PC-3 (cell line): ENCODE measurements around the gene TNNI3. TPM values are rescaled to one million over a fixed set of nuclear protein-coding genes. Genes with fewer than 3 reads are reported as not detected.

Experiments used
- ATAC-seq: fragments of 200-7000 bp; cut with Tn5 transposase; 2 replicates; pipeline ENCODE4 v1.9.1; 2020; ENCODE audit warnings: mild to moderate bottlenecking, moderate library complexity
- BruUV-seq: library from RNA; stranded (reverse); fragments of 400-500 nt; replicated peaks from 2 replicates; lab custom pipeline; 2021; lab: Mats Ljungman, UMichigan
- CTCF ChIA-PET: fragments of 300-600 bp; sonication (Branson Sonifier 250); formaldehyde crosslinking; loops from one replicate; lab custom pipeline; 2022; ENCODE audit warnings: antibody characterized with exemption; lab: Charles Lee
- POLR2A ChIA-PET: fragments of 300-600 bp; sonication (Branson Sonifier 250); formaldehyde crosslinking; loops from one replicate; lab custom pipeline; 2022; ENCODE audit warnings: antibody characterized with exemption; ENCODE audit not compliant: unreplicated experiment; lab: Charles Lee
- DNase-seq: peaks from one replicate; pipeline ENCODE4 v3.0.0-alpha.2; 2015
- H2AFZ ChIP-seq: fragments of 300-600 bp; sonication (generic); 2 replicates; pipeline ENCODE4 v1.6.0; 2016; ENCODE audit warnings: antibody characterized with exemption, low read length
- H3F3A ChIP-seq: fragments of 300-600 bp; sonication (generic); one replicate; pipeline ENCODE4 v1.6.0; 2017; ENCODE audit warnings: antibody characterized with exemption, low read length, control low read depth, mild to moderate bottlenecking; ENCODE audit not compliant: unreplicated experiment
- H3K27ac ChIP-seq: fragments of 300-600 bp; sonication (generic); 2 replicates; pipeline ENCODE4 v1.5.1; 2016; ENCODE audit warnings: mild to moderate bottlenecking, low read length
- H3K27me3 ChIP-seq: fragments of 300-600 bp; sonication (generic); 2 replicates; pipeline ENCODE4 v1.6.1; 2016; ENCODE audit warnings: low read length, mixed read lengths
- H3K36me3 ChIP-seq: fragments of 300-600 bp; sonication (generic); 2 replicates; pipeline ENCODE4 v1.6.1; 2016; ENCODE audit warnings: low read depth, mixed run types, low read length, mixed read lengths
- H3K4me1 ChIP-seq: fragments of 300-600 bp; sonication (generic); 2 replicates; pipeline ENCODE4 v1.5.1; 2016; ENCODE audit warnings: low read length; ENCODE audit not compliant: insufficient read depth
- H3K4me2 ChIP-seq: fragments of 300-600 bp; sonication (generic); 2 replicates; pipeline ENCODE4 v1.6.0; 2016; ENCODE audit warnings: low read length
- H3K4me3 ChIP-seq: fragments of 300-600 bp; sonication (generic); 2 replicates; pipeline ENCODE4 v1.5.1; 2016; ENCODE audit warnings: mild to moderate bottlenecking, low read length, mixed read lengths
- H3K79me2 ChIP-seq: fragments of 300-600 bp; sonication (generic); 2 replicates; pipeline ENCODE4 v1.6.1; 2017; ENCODE audit warnings: low read length, mixed read lengths
- H3K9ac ChIP-seq: fragments of 300-600 bp; sonication (generic); 2 replicates; pipeline ENCODE4 v1.6.0; 2016; ENCODE audit warnings: mild to moderate bottlenecking, low read length
- H3K9me2 ChIP-seq: fragments of 300-600 bp; sonication (generic); replicated peaks from 2 replicates; pipeline ENCODE4 v1.6.1; 2016; ENCODE audit warnings: mixed run types, low read length, mixed read lengths
- H3K9me3 ChIP-seq: fragments of 300-600 bp; sonication (generic); 2 replicates; pipeline ENCODE4 v1.6.1; 2016; ENCODE audit warnings: low read length, mixed read lengths
- H4K20me1 ChIP-seq: fragments of 300-600 bp; sonication (generic); 2 replicates; pipeline ENCODE4 v1.6.1; 2016; ENCODE audit warnings: low read length, mixed read lengths
- CTCF ChIP-seq: fragments of 300-600 bp; sonication (generic); conservative IDR thresholded peaks from 2 replicates; pipeline ENCODE4 v1.5.1; 2017; ENCODE audit warnings: antibody characterized with exemption, low read depth, mild to moderate bottlenecking, low read length
- EZH2 ChIP-seq: fragments of 300-600 bp; sonication (generic); IDR thresholded peaks from one replicate; pipeline ENCODE4 v1.6.1; 2017; ENCODE audit warnings: antibody characterized with exemption, mild to moderate bottlenecking, low read length; ENCODE audit not compliant: unreplicated experiment
- EZH2phosphoT487 ChIP-seq: fragments of 300-600 bp; sonication (generic); IDR thresholded peaks from 2 replicates; pipeline ENCODE4 v1.6.1; 2018; ENCODE audit warnings: mild to moderate bottlenecking, antibody characterized with exemption, low read length, borderline replicate concordance
- intact Hi-C: fragments of 100-400 bp; cut with micrococcal nuclease; formaldehyde crosslinking; loops from 2 replicates; pipeline ENCODE4 v1.9.0; 2023
- total RNA-seq: library from RNA; depleted of rRNA; stranded (reverse); fragments of >200 nt; gene quantifications from 2 replicates; pipeline ENCODE4 v1.2.3, GENCODE V29; 2014

The TNNI3 gene
- total RNA-seq, 1 experiment from 2014 or later = 32.4 TPM

GRCh38 chr19:55116232-55116858 lies 41.2 kb downstream of the TNNI3 start:
- peak overlapping the region; percentile 72 for H3K9ac ChIP-seq
- H4K20me1 ChIP-seq = peaks cover 35% of the 10 kb centered on the region
- no peaks in the 10 kb centered on the region for H3K9me2 ChIP-seq
- H2AFZ ChIP-seq = peak overlapping the region; percentile 5; the same call in 1 of the 2 replicates
- H3K27me3 ChIP-seq = no peaks in the 10 kb centered on the region
- peaks cover 12% of the 10 kb centered on the region for H3K4me1 ChIP-seq
- peaks cover 5% of the 10 kb centered on the region; the same call in 1 of the 2 replicates for H3K36me3 ChIP-seq
- peak overlapping the region; percentile 90 for H3K4me3 ChIP-seq
- peaks cover 50% of the 10 kb centered on the region for H3K79me2 ChIP-seq
- ATAC-seq (peak; percentile 50), DNase-seq (peak; percentile 56)
- peaks cover 5% of the 10 kb centered on the region for H3F3A ChIP-seq
- TF ChIP-seq EZH2 = no peak
- TF ChIP-seq CTCF = no peak
- TF ChIP-seq EZH2phosphoT487 = no peak
- BruUV-seq = TSS peak; percentile 38
- intact Hi-C loops = loop anchor here (5.0 kb wide), 1 partner anchor 54 kb away; the partner anchor contains the start of gene RDH13
- CTCF ChIA-PET = no interaction called here
- POLR2A ChIA-PET = no interaction called here
- peak overlapping the region; percentile 88 for H3K4me2 ChIP-seq
- no peak overlapping the region for H3K27ac ChIP-seq
- no peaks in the 10 kb centered on the region for H3K9me3 ChIP-seq

DNA sequence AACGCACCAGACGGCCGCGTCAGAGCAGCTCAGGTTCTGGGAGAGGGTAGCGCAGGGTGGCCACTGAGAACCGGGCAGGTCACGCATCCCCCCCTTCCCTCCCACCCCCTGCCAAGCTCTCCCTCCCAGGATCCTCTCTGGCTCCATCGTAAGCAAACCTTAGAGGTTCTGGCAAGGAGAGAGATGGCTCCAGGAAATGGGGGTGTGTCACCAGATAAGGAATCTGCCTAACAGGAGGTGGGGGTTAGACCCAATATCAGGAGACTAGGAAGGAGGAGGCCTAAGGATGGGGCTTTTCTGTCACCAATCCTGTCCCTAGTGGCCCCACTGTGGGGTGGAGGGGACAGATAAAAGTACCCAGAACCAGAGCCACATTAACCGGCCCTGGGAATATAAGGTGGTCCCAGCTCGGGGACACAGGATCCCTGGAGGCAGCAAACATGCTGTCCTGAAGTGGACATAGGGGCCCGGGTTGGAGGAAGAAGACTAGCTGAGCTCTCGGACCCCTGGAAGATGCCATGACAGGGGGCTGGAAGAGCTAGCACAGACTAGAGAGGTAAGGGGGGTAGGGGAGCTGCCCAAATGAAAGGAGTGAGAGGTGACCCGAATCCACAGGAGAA lies 42.0 kb downstream of the TNNI3 start:
- H3K4me2 ChIP-seq = peak overlapping the region; percentile 88
- peaks cover 5% of the 10 kb centered on the region; the same call in 1 of the 2 replicates for H3K36me3 ChIP-seq
- 0 out of 2 replicates have a peak overlapping the region, but pooled peaks have one; percentile 5 for H2AFZ ChIP-seq
- peaks cover 35% of the 10 kb centered on the region for H4K20me1 ChIP-seq
- ATAC-seq (no peak), DNase-seq (no peak)
- CTCF ChIA-PET = interaction anchor here (0.6 kb wide), 1 partner anchor 30 kb away, joined by 3 read pairs; no protein-coding TSS in a partner anchor
- no TSS peak for BruUV-seq
- no peak overlapping the region for H3K27ac ChIP-seq
- no peak for TF ChIP-seq CTCF
- TF ChIP-seq EZH2phosphoT487 = no peak
- no peak for TF ChIP-seq EZH2
- peaks cover 12% of the 10 kb centered on the region for H3K4me1 ChIP-seq
- no peaks in the 10 kb centered on the region for H3K9me2 ChIP-seq
- no peaks in the 10 kb centered on the region for H3K9me3 ChIP-seq
- H3F3A ChIP-seq = peaks cover 3% of the 10 kb centered on the region
- intact Hi-C loops = loop anchor here (5.0 kb wide), 1 partner anchor 53 kb away; the partner anchor contains the start of gene RDH13
- POLR2A ChIA-PET = no interaction called here
- peaks cover 50% of the 10 kb centered on the region for H3K79me2 ChIP-seq
- no peaks in the 10 kb centered on the region for H3K27me3 ChIP-seq
- peak overlapping the region; percentile 90 for H3K4me3 ChIP-seq
- peak overlapping the region; percentile 19; the same call in 1 of the 2 replicates for H3K9ac ChIP-seq
